ENCODE results near the gene KCNG2. TPM values are rescaled to one million over a fixed set of nuclear protein-coding genes. Genes with fewer than 3 reads are reported as not detected.
A peak's percentile ranks its signal among the peaks of the same experiment; 100 is the strongest.

KCNG2 gene
- total RNA-seq, 1 donor from 2014 or later: 0.46 TPM

DNA sequence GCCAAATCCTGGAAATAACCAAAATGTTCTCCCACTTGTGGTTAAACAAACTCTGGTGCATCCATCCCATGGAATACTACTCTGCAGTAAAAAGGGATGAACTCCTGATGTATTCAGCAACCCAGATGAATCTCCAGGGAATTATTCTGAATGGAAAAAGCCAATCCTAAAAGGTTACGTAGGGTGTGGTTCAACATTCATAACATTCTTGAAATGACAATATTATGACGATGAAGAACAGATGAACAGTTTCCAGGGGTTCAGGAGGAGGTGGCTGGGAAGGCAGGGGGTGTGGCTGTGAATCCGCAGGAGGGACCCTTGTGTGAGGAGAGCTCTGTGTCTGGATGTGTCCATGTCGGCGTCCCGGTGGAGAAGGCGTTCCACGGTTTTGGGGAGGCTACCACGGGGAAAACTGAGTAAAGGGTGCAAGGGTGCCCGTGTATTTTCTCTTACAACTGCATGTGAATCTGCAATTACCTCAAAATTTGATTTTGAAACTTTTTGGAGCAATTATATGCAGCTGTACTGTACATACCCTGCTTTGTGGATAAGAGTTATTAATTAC lies 47.3 kb downstream of the KCNG2 start:
- intact Hi-C loops (cut with DNase I): no loop called here
- TF ChIP-seq, protein P1, sequence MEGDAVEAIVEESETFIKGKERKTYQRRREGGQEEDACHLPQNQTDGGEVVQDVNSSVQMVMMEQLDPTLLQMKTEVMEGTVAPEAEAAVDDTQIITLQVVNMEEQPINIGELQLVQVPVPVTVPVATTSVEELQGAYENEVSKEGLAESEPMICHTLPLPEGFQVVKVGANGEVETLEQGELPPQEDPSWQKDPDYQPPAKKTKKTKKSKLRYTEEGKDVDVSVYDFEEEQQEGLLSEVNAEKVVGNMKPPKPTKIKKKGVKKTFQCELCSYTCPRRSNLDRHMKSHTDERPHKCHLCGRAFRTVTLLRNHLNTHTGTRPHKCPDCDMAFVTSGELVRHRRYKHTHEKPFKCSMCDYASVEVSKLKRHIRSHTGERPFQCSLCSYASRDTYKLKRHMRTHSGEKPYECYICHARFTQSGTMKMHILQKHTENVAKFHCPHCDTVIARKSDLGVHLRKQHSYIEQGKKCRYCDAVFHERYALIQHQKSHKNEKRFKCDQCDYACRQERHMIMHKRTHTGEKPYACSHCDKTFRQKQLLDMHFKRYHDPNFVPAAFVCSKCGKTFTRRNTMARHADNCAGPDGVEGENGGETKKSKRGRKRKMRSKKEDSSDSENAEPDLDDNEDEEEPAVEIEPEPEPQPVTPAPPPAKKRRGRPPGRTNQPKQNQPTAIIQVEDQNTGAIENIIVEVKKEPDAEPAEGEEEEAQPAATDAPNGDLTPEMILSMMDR (IDR thresholded peaks at IDR 0.05): no peak
- no peaks in the 10 kb centered on the region for H3K4me1 ChIP-seq
- no peaks in the 10 kb centered on the region for H3K36me3 ChIP-seq
- no peaks in the 10 kb centered on the region for H3K27me3 ChIP-seq
- ATAC-seq (no peak), DNase-seq (no peak)
- no peak overlapping the region for H3K27ac ChIP-seq
- H3K4me3 ChIP-seq: no peak overlapping the region
- H3K9me3 ChIP-seq: no peaks in the 10 kb centered on the region

DNA sequence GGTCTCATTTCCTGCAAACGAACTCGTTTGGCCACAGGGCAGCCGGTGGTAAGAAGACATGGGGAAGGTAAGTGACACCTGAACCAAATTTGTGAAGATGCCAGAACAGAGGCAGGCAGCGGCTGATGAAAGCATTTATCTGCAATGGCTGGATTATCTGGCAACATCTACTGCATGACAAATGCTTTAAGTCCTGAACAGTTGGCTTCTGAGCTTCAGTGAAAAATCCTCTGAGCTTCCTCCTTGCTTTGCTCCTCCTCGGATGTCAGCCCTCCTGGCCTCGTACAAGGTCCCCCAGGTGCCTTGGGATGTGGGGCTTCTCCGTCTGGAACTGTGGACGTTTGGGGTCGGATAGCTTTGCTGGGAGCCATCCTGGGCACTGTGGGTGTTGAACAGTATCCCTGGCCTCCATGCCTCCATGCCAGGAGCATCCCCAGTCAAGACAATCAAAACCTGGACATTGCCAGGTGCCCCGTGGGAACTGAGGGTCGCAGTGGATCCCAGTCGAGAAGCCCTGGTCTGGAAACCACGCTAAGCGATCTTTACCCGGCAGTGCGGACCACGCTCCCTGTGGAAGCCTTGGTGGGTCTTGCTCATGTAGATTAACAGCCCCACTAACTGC lies 49.3 kb downstream of the KCNG2 start:
- H3K27me3 ChIP-seq: no peaks in the 10 kb centered on the region
- no peaks in the 10 kb centered on the region for H3K9me3 ChIP-seq
- H3K4me3 ChIP-seq: no peak overlapping the region
- ATAC-seq (no peak), DNase-seq (peak; percentile 30)
- intact Hi-C loops (cut with DNase I): no loop called here
- H3K4me1 ChIP-seq: no peaks in the 10 kb centered on the region
- H3K27ac ChIP-seq: no peak overlapping the region
- H3K36me3 ChIP-seq: no peaks in the 10 kb centered on the region
- TF ChIP-seq, protein P1 (IDR thresholded peaks at IDR 0.05): no peak

DNA sequence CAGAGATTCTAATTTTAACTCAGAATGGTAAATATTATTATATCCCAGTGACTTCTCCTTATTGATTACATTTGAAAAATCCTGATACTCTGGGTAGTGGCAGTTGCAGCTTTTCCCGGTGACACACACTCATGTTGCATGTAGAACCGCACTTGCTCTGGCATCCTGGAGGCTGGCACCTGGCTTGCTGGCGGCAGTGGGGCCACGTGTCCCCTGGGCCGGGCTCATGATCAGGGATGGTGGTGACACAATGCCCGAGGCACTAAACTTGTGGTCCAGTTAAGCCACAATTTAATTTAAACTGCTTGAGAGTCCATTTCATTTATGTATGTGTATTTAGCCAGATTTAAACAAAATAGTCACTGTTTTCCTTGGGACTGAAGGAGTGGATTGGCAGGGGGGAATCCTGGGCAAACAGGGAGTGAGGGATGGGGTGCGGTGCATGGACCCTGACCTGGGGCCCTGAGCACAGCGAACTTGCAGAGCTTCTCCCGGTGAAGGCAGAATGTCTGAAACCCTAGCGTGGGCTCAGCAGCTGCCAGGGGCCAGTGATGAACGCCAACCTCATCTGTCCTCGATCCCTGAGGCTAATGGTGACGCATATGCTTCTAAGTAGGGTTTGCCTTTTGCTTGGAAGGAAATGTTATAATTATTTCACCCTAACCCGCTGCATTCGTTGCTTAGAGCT lies 50.0 kb downstream of the KCNG2 start:
- Histone ChIP-seq H3K36me3 (no peaks in the 10 kb centered on the region), H3K27ac (no peak overlapping the region), H3K4me3 (no peak overlapping the region), H3K9me3 (no peaks in the 10 kb centered on the region), H3K4me1 (no peaks in the 10 kb centered on the region), H3K27me3 (no peaks in the 10 kb centered on the region)
- TF ChIP-seq, protein P1 (IDR thresholded peaks at IDR 0.05): no peak
- no peak for ATAC-seq
- DNase-seq: peak; percentile 28
- intact Hi-C loops (cut with DNase I): no loop called here

DNA sequence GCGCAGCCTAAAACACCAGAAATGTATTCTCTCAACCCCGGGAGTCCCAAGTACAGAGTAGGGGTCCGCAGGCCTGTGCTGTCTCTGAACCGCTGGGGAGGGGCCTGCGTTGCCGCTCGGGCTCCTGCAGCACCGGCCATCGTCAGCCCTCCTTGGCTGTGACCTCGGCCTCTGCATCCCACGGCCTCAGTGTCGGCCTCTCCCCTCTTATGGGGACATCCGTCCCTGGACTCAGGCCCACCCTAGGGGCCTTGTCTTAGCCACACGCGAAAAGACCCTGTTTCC lies 50.5 kb downstream of the KCNG2 start:
- Histone ChIP-seq H3K4me3 (no peak overlapping the region), H3K27me3 (no peaks in the 10 kb centered on the region), H3K36me3 (no peaks in the 10 kb centered on the region), H3K4me1 (no peaks in the 10 kb centered on the region), H3K27ac (no peak overlapping the region), H3K9me3 (no peaks in the 10 kb centered on the region)
- DNase-seq (peak; percentile 55), ATAC-seq (no peak)
- intact Hi-C loops (cut with DNase I): no loop called here
- TF ChIP-seq, protein P1 (IDR thresholded peaks at IDR 0.05): no peak

DNA sequence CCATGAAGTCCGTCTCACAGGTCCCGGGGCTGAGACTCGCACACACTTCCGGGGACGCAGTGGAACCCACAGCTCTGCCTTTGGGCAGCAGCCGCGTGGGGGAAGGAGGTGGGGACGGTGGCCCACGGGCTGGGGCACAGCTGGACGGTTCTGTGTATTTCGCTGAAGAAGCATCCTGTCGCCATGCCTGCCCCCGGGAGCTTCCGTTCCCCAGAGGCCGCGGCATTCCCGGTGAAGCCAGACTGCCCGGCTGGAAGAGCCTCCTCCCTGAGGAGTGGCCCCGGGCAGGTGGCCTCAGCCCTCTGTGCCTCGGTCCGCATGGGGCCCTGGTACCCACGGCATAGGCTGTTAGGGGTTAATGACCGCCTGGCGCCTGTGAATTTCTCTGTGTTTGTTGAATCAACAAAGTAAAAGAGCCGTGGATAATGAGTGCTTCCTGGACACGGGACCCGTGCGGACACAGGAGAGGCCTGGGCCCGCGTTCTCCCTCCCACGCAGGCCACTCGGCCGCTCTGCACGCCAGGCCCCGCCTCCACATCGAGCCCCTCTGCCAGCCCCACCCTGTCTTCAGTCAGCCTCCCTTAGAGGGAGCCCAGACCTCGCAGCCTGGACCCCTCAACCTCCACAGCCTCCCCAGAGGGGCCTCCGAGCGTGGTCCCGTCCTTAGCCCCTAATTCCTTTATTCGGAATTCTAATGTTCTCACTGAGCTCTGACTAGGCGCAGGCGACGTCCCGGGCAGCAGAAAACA lies 51.0 kb downstream of the KCNG2 start:
- Histone ChIP-seq H3K27me3 (no peaks in the 10 kb centered on the region), H3K9me3 (no peaks in the 10 kb centered on the region), H3K4me1 (no peaks in the 10 kb centered on the region), H3K4me3 (no peak overlapping the region), H3K27ac (no peak overlapping the region), H3K36me3 (no peaks in the 10 kb centered on the region)
- TF ChIP-seq, protein P1 (IDR thresholded peaks at IDR 0.05): no peak
- ATAC-seq (no peak), DNase-seq (peak; percentile 56)
- intact Hi-C loops (cut with DNase I): no loop called here
